NCI-H146 treated with DMSO at 0.1 percent for 48 hours (cell line): ENCODE measurements around the gene TEX50.
"Not testable (repeated sequence)": the region's sequence is repeated elsewhere in the genome, so short reads cannot be mapped to it uniquely, and the experiment has no call there.

Experiments
- DNase-seq: peaks from one replicate; lab custom pipeline; 2025; ENCODE audit not compliant: unreplicated experiment; lab: John Stamatoyannopoulos, UW

Gene TEX50, protein sequence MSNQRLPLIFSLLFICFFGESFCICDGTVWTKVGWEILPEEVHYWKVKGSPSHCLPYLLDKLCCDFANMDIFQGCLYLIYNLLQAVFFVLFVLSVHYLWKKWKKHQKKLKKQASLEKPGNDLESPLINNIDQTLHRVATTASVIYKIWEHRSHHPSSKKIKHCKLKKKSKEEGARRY

DNA sequence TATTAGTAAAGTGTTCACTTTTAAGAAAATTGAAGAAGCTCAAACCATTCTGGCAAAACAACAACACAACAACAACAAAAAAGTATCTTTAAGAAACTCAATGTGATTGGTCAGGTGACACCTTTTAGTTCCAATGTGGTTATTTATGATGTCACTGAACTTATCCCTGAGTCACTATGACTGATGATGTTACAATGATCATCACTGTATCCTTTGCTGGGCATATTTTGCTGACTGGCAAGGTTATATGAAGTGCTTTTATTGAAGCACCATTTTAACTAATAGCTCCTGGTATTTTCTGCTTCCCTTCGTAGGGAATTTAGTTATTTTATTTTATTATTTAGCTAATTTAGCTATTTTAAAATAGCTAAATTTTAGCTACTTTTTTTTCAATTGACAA is at the start of gene TEX50:
TSS of gene TEX50 (plus strand) at position 223 of the 400 bp plus-strand sequence. CDS start 184 bp downstream, outside the sequence.
- no peak for DNase-seq

DNA sequence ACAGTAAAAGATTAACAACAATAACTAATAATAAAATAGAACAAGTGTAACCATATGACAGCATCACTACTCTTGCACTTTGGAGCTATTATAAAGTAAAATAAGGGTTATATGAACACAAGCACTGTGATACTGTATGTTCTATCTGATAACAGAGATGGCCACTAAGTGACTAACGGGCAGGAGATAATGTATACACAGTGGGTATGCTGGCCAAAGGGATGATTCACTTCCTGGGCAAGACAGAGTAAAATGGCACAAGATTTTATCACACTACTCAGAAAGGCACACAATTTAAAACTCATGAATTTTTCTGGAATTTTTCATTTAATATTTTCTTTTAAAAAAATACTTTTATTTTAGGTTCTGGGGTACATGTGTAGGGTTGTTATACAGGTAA is 44.6 kb upstream of the TEX50 start:
- no peak for DNase-seq

DNA sequence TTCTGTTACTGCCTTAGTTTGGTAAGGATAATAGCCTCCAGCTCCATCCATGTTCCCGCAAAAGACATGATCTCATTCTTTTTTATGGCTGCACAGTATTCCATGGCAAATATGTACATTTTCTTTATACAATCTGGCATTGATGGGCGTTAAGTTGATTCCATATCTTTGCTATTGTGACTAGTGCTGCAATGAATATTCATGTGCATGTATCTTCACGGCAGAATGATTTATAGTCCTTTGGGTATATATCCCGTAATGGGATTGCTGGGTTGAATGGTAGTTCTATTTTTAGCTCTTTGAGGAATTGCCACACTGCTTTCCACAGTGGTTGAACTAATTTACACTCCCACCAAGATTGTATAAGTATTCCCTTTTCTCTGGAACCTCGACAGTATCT is 44.0 kb upstream of the TEX50 start:
- DNase-seq = not testable (repeated sequence)

DNA sequence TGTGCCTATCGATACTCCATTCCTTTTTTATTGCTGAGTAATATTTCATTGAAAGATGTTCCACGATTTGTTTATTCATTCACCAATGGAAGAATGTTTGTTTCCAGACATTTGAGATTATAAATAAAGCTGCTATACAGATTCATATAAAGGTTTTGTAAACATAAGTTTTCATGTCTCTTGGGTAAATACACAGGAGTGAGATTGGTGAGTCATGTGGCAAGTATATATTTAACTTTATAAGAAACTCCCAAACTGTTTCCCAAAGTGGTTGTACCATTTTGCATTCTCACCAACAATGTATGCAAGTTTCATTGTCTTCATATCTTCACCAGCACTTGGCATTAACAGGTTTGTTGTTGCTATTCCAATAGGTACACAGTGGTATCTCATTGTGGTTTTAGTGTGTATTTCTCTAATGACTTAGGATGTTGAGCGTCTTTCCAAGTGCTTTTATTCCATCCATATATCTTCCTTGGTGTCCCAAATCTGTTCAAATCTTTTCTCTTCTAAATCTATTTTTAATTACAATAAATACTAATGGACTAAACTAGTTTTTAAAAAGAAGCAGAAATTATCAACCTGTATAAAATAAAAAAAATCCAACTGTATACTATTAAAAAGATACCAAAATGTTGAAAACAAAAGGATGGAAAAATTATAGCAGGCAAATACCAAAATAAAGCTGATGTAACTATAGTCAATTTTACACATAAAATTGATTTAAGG is 38.9 kb upstream of the TEX50 start:
- DNase-seq = no peak

DNA sequence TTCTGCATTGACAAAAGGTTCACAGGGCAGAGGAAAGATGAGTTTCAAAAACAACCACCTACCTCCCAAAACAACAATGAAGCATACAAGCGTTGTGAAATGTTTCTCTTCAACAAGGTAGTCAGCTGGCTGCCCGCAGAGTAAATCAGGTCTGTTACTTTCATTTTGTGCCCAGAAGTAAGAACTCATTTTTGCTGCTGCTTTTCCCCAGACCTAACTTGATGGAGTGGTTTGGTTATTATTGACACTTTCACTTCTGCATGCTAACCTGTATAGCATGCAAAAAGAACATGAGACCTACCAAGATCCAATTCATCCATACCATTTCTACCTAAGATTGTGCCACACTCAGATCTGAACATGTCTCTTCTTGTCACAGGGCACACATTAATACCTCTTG is 33.5 kb upstream of the TEX50 start:
- DNase-seq = no peak

DNA sequence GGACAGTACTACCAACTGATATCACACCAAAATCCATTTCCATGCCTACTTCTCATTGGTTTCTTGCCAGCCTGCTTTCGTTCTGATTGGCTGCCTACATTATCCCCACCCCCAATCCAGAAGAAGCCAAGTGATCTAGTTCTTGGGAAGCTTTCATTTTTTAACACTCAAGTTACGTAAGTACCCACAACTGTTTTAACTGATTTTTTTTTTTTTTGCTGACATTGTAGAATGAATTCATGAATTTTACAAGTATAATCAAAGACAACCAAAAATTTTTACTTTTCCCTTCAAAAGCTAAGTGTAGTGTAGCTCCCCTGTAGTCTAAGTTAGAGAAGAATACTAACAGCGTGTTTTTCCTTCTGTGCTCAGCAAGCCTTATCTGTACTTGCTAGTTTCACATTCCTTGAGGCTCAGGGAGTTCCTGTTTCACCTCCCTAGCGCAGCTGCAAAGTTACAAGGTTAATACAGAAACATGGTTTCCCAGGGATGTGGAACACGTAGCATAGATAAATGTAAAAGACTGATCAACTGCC is 32.0 kb upstream of the TEX50 start, which contains the start of gene SLC9C2:
TSS of gene SLC9C2 (minus strand) at position 17 of the 536 bp plus-strand sequence. CDS start 1,296 bp downstream, outside the sequence.
- no peak for DNase-seq

DNA sequence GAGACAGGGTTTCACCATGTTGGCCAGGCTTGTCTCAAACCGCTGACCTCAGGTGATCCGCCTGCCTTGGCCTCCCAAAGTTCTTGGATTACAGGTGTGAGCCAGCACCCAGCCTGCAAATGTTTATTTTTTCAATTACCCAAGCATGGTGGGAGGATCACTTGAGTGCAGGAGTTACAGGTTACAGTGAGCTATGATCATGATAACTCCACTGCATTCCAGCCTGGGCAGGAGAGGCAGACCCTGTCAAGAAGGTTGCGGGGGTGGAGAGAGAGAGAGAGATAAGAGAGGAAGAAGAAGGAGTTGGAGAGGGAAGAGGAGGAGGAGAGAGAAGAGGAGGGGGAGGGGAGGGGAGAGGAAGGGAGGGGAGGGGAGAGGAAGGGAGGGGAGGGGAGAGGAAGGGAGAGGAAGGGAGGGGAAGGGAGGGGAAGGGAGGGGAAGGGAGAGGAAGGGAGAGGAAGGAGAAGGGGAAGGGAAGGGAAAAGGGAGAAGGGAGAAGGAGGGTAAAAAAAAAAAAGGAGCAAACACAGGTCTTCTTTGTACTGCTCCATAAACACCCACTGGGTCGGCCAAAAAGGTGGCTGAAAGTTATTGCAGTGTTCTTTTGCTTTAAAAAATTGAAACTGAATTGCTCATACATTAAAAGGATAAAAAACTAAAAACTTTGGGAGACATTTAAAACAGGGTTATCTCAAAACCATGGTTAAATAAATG is 26.5 kb upstream of the TEX50 start:
- DNase-seq = no peak

DNA sequence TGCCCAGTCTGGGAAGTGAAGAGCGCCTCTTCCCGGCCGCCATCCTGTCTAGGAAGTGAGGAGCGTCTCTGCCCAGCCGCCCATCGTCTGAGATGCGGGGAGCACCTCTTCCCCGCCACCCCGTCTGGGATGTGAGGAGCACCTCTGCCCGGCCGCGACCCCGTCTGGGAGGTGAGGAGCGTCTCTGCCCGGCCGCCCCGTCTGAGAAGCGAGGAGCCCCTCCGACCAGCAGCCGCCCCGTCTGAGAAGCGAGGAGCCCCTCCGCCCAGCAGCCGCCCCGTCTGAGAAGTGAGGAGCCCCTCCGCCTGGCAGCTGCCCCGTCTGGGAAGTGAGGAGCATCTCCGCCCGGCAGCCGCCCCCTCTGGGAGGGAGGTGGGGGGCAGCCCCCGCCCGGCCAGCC is 22.1 kb upstream of the TEX50 start:
- DNase-seq = not testable (repeated sequence)

DNA sequence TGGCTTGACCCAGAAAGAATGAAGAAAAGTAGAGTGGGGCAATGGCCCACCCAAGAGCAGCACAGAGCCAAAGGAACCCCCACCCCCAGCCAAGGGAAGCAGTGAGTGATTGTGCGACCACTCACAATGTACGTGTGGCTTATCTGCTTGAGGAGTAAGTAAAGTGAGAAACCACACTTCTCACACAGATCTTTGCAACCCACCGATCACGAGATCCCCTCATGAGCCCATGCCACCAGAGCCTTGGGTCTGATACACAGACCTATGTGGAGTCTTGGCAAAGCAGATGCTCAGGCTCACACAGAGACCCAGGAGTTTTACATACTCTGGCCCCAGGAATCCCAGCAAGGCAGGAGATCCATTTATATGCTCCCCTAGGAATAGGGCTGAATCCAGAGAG is 18.3 kb upstream of the TEX50 start:
- DNase-seq = no peak

DNA sequence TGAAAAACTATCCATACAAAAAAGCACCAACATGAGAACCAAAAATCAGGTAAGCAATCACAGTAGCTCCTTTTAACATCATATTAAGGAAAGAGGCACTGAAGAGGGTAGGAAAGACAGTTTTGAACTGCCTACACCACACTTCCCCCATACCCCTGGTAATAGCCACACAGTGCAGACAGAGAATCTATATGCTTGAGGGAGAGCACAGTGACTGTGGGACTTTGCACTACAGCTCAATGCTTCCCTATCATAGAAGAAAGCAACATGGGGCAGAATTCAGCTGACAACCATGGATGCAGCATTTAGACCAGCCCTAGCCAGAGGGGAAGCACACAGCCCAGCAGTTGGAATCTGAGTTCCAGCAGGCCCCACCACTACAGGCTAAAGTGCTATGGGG is 7.9 kb upstream of the TEX50 start:
- DNase-seq = no peak

DNA sequence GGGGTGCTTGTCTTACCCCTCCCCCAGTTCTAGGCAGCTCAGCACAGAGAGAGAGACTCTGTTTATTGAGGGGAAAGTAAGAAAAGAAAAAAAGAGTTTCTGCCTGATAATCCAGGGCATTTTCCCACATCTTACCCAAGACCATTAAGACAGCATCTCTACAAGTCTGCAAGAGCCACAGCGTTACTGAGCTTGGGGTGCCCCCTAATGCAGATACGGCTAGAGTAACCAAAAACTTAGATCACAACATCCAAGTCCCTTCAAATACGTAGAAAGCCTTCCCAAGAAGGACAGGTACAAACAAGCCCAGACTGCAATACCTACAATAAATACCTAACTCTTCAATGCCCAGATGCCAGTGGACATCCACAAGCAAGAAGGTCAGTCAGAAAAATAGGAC is 6.2 kb upstream of the TEX50 start:
- no peak for DNase-seq

DNA sequence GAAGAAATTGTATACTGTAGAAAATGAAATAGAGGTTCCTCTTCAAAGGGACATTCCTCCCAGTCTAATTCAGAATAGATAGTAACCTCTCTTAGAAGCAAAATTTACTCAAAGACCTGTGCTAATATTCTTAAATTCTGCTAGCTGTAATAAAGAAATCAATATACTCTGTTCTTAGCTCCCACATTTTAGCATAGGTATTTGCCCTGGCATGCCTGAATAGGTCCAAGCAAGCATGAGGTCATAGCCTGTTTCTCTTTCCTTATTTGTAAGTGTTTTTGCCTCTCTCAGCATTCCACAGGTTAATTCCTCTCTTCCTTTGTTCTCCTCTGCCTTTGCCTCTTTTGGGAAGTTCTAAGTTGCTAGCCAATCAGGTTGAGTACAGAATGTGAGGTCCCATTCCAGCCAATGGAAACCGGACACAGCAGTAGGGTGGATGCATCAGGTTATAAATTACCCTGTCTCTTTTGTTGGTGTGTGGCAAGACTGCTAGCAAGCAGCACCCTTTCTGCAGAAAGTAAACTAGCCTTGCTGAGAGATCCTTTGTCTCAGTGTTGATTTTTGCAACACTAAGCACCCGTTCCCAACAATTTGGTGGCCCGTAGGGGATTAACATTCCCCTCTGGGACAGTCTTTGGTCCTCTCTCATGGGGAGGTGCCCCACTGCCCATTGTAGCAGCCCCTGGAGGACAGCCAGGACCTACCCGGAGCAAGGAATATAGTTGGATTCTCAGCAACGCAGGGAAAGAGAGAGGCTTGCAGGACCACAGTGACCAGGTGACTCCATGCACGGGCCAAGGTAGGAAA is 2.3 kb downstream of the TEX50 start:
- DNase-seq = not testable (repeated sequence)

DNA sequence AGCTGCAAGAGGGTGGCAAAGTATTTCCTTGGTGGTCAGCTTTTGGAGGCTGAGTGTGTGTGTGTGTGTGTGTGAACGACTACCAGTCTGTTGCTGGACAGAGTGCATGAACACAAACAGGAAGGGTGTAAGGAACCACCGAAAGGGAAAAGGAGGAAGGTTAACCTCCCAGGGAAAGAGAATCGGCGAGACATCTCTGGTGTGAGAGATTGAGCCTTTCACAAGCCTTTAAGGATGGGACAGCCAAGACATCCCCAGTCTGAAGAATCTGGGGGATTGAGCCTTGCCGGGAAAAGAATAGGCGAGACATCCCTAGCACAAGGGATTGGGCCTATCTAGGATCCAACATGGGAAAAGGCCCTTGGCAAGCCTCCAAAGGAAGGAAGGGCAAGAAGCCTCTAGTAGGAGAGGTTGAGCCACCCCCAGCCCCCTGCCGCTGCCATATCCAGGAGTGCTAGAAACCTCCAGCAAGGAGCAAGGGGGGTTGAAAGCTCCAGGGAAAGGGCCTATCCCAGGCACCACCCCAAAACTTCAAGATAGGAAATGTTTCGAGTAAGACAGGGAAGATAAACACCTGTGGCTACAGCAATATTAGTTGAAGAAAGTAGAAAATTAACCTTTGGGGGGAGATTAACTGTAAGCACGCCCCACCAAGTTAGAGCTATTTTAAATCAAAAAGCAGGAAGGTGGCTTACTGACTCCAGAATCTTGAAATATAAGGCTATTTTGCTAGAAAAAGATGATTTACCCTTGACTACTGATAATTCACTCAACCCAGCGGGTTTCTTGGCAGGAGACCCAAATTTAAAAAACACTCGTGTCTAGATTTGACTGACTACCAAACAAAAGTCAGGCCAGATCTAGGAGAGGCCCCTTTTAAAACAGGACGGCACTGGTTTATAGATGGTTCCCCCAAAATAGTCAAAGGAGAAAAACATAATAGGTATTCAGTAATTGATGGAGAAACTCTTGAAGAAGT is 3.2 kb downstream of the TEX50 start:
- DNase-seq = no peak

DNA sequence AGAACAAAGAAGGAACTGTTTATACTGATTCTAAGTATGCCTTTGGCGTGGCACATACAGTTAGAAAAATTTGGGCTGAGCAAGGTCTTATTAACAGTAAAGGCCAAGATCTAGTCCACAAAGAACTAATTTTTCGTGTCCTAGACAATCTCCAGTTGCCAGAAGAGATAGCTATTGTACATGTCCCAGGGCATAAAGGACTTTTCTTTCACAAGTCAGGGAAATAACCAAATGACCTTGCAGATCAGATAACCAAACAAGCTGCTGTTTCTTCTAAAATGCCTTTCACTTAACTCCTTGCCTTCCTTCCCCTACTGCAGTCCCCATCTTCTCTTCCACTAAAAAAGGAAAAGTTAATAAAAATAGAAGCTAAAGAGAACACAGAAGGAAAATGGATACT is 4.0 kb downstream of the TEX50 start:
- DNase-seq = no peak

DNA sequence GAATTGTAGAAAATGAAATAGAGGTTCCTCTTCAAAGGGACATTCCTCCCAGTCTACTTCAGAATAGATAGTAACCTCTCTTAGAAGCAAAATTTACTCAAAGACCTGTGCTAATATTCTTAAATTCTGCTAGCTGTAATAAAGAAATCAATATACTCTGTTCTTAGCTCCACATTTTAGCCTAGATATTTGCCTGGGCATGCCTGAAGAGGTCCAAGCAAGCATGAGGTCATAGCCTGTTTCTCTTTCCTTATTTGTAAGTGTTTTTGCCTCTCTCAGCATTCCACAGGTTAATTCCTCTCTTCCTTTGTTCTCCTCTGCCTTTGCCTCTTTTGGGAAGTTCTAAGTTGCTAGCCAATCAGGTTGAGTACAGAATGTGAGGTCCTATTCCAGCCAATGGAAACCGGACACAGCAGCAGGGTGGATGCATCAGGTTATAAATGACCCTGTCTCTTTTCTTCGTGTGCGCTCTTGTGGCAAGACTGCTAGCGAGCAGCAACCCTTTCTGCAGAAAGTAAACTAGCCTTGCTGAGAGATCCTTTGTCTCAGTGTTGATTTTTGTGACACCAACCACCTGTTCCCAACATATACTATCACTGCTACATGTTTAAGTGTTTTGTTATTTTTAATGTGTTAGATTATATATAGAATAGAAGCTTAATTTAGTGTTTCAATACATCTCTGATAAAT is 7.5 kb downstream of the TEX50 start:
- not testable (repeated sequence) for DNase-seq

DNA sequence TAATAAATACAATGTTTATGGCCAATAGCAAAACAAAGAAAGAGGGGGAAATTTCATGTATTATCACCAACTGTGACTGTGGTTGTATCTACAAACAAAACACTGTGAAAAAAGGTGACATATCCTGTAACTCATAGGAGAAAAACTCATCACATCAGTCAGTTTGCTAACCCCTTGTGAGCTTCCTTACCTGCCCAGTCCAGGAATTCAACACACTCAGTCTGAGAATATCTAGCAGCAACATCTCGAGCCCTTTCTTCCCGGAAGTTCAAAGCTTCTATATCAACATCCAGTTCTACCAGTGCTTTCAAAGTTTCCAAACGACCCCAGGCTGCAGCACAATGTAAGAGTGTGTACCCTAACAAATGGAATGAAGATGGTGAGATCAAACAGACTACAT is 11.5 kb downstream of the TEX50 start:
- DNase-seq = no peak

DNA sequence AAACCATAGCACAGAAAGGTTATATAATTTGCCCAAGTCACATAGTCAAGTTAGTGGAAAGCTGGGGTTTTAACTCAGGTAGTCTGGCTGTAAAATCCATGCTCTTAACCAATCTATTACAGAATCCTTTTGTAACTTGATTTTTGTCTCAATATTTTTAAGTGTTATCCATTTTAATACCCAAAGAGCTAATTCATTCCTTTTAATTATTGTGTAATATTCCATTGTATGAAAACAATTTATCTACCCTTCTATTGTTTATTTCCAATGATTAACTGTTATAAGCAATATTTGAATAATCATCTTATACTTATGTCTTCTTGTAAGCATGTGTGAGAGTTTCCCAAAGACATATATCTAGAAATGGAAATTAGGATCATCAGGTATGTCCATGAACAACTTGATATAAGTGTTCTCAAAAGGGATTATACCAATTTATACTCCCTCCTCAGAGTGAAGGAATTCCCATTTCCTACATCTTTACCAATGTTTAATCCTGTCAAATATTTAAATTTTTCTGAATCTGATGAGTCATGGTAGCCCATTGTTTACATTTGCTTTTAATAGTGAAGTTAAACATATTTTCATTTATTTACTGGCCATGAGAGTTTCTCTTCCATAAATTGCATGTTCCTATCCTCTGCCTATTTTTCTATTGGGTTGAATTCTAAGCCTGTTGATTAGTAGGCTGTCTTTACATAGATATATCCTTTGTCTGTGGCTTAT is 13.9 kb downstream of the TEX50 start:
- no peak for DNase-seq

DNA sequence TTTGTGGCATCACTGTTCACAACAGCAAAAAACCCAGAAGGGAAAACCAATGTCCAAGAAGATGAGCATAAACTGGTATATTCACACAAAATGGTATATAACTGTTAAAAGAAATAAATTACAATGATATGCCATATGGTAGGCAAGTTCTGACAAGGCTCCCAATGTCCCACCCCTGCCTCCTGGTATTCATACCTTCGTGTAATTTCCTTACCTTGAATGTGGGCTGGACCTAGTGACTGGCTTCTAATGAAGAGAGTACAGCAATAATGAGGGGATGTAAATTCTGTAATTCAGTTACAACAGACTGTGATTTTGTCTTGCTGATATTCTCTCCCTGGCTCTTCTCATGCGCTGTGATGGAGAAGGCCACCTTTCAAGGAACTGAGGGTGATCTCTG is 25.2 kb downstream of the TEX50 start:
- DNase-seq = no peak

DNA sequence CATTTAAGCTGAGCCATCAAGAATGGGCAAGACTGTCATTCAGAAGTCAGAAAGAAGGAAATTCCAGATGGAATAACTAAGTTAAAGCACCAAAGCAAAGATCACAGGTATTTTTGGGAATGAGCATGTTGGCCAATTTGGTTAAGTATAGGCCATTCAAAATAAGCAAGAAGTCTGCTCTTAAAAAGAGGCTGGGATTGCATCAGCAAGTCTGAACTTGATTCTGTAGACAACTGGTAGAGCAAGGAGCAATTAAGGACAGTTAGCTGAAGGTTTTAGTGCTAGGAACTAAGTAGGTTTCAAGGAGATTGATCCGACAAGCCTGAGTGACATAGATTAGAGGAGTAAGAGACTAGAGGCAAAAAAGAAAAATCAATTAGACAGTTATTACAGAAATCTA is 26.1 kb downstream of the TEX50 start:
- DNase-seq = no peak
